ENCODE measurements around the gene TAAR8. TPM values are rescaled to one million over a fixed set of nuclear protein-coding genes. Genes with fewer than 3 reads are reported as not detected.

The TAAR8 gene
- total and polyA plus RNA-seq, 5 experiments from 2014 or later = not detected

Other genes with a start within 250 kb of the TAAR8 start
- gene MOXD1, start 151.2 kb upstream of the TAAR8 start, total RNA-seq = under 1 TPM; 0.16 to 0.22 TPM
- not detected for gene MOXD1, start 151.2 kb upstream of the TAAR8 start, polyA plus RNA-seq
- gene STX7, start 39.6 kb upstream of the TAAR8 start, total RNA-seq = 10 to 100 TPM; 28.0 to 29.2 TPM
- gene STX7, start 39.6 kb upstream of the TAAR8 start, polyA plus RNA-seq = 1 to 10 TPM; 2.9 to 9.6 (median 6.5) TPM
- gene TAAR9, start 14.4 kb upstream of the TAAR8 start, total RNA-seq = not detected
- not detected for gene TAAR9, start 14.4 kb upstream of the TAAR8 start, polyA plus RNA-seq
- gene TAAR6, start 17.6 kb downstream of the TAAR8 start, total RNA-seq = not detected
- gene TAAR6, start 17.6 kb downstream of the TAAR8 start, polyA plus RNA-seq = not detected
- not detected for gene TAAR5, start 37.1 kb downstream of the TAAR8 start, total RNA-seq
- not detected for gene TAAR5, start 37.1 kb downstream of the TAAR8 start, polyA plus RNA-seq
- gene TAAR2, start 71.6 kb downstream of the TAAR8 start, total RNA-seq = not detected
- not detected for gene TAAR2, start 71.6 kb downstream of the TAAR8 start, polyA plus RNA-seq
- not detected for gene TAAR1, start 106.5 kb downstream of the TAAR8 start, total RNA-seq
- not detected for gene TAAR1, start 106.5 kb downstream of the TAAR8 start, polyA plus RNA-seq
- not detected for gene VNN1, start 161.4 kb downstream of the TAAR8 start, total RNA-seq
- gene VNN1, start 161.4 kb downstream of the TAAR8 start, polyA plus RNA-seq = not detected
- 10 to 100 TPM; 46.3 to 46.4 TPM for gene VNN2, start 205.2 kb downstream of the TAAR8 start, total RNA-seq
- gene VNN2, start 205.2 kb downstream of the TAAR8 start, polyA plus RNA-seq = 10 to 100 TPM; 42.7 to 52.0 (median 48.0) TPM
- 10 to 100 TPM; 18.1 to 19.3 TPM for gene SLC18B1, start 246.0 kb downstream of the TAAR8 start, total RNA-seq
- 10 to 100 TPM; 15.3 to 19.3 (median 16.9) TPM for gene SLC18B1, start 246.0 kb downstream of the TAAR8 start, polyA plus RNA-seq